DMS53 treated with DMSO at 0.1 percent for 48 hours (cell line): ENCODE data around the gene PKNOX1.
"Not testable (repeated sequence)": the region's sequence is repeated elsewhere in the genome, so short reads cannot be mapped to it uniquely, and the experiment has no call there.

Experiments used
- DNase-seq: peaks from one replicate; lab custom pipeline; 2025; ENCODE audit not compliant: unreplicated experiment; lab: John Stamatoyannopoulos, UW

The PKNOX1 gene

GRCh38 chr21:43045876-43046821 lies 71.8 kb downstream of the PKNOX1 start:
- not testable (repeated sequence) for DNase-seq

- DNase-seq = not testable (repeated sequence)
Measured at GRCh38 chr21:43053112-43053511, 78.8 kb downstream of the PKNOX1 start.

GRCh38 chr21:43062955-43063664 lies 88.7 kb downstream of the PKNOX1 start:
- not testable (repeated sequence) for DNase-seq

GRCh38 chr21:43064265-43064917 lies 90.0 kb downstream of the PKNOX1 start:
- DNase-seq = not testable (repeated sequence)

GRCh38 chr21:43065991-43066390 lies 91.6 kb downstream of the PKNOX1 start:
- DNase-seq = not testable (repeated sequence)

GRCh38 chr21:43066690-43067089 lies 92.3 kb downstream of the PKNOX1 start:
- DNase-seq = not testable (repeated sequence)

GRCh38 chr21:43068065-43068464 lies 93.7 kb downstream of the PKNOX1 start:
- DNase-seq = not testable (repeated sequence)

- not testable (repeated sequence) for DNase-seq
Measured at GRCh38 chr21:43069682-43070081, 95.3 kb downstream of the PKNOX1 start.

GRCh38 chr21:43072742-43073141 lies 98.4 kb downstream of the PKNOX1 start:
- DNase-seq = not testable (repeated sequence)

GRCh38 chr21:43074401-43075169 lies 100.2 kb downstream of the PKNOX1 start:
- DNase-seq = not testable (repeated sequence)

GRCh38 chr21:43075170-43076022 lies 101.0 kb downstream of the PKNOX1 start, which contains the start of gene CBS:
Gene CBS, minus strand, starts transcription at chr21:43075835. Its CDS starts 3,642 bp downstream, at chr21:43072193.
- DNase-seq = not testable (repeated sequence)

- not testable (repeated sequence) for DNase-seq
Measured at GRCh38 chr21:43076023-43076637, 101.8 kb downstream of the PKNOX1 start.

- DNase-seq = not testable (repeated sequence)
Measured at GRCh38 chr21:43076643-43077042, 102.3 kb downstream of the PKNOX1 start.

- DNase-seq = not testable (repeated sequence)
Measured at GRCh38 chr21:43082587-43083300, 108.4 kb downstream of the PKNOX1 start.
